Endothelial cell of umbilical vein (primary cell): Measurements from ENCODE around the gene TMEM132A. TPM values are rescaled to one million over a fixed set of nuclear protein-coding genes. Genes with fewer than 3 reads are reported as not detected.

Experiments used
- BruUV-seq: library from RNA; stranded (reverse); fragments of 400-500 nt; replicated peaks from 2 replicates; lab custom pipeline; 2021; lab: Mats Ljungman, UMichigan
- CTCF ChIA-PET: fragments of 300-600, 350-600 bp; sonication (Branson Sonifier 250); formaldehyde crosslinking; loops from one replicate; lab custom pipeline; 2021; ENCODE audit warnings: antibody characterized with exemption, inconsistent platforms; lab: Charles Lee
- POLR2A ChIA-PET: fragments of 300-600, 350-600 bp; sonication (Branson Sonifier 250); formaldehyde crosslinking; loops from one replicate; lab custom pipeline; 2021; ENCODE audit warnings: antibody characterized with exemption, inconsistent platforms; lab: Charles Lee
- DNase-seq: peaks from one replicate; pipeline ENCODE4 v3.0.0-alpha.2; 2011; ENCODE audit warnings: low read depth, low spot score
- FAIRE-seq: peaks from 2 replicates; lab custom pipeline; 2011; peaks lifted over from hg19 to GRCh38; lab: Jason Lieb, UNC
- H2AFZ ChIP-seq: 2 replicates; pipeline ENCODE4 v1.6.0; 2012; ENCODE audit warnings: low read depth, low read length, control low read depth, inconsistent platforms
- H3K27ac ChIP-seq: 2 replicates; pipeline ENCODE4 v1.5.1; 2011; ENCODE audit warnings: low read depth, mild to moderate bottlenecking, control low read depth, low read length, moderate library complexity; ENCODE audit not compliant: insufficient read depth
- H3K27me3 ChIP-seq, 2 experiments: 2 replicates each; pipeline versions ENCODE4 v1.6.0 to v1.6.1; 2011; ENCODE audit warnings: low read length in 2 of 2, mixed read lengths in 1 of 2; ENCODE audit not compliant: control insufficient read depth in 2 of 2, insufficient read depth in 2 of 2
- H3K36me3 ChIP-seq, 2 experiments: 2 replicates in 1 of 2; 3 replicates in 1 of 2; pipeline ENCODE4 v1.5.1; 2011; ENCODE audit warnings: low read length in 2 of 2, mild to moderate bottlenecking in 1 of 2, moderate library complexity in 1 of 2; ENCODE audit not compliant: control insufficient read depth in 2 of 2, insufficient read depth in 2 of 2; ENCODE audit errors: extremely low read depth in 1 of 2
- H3K4me1 ChIP-seq: 3 replicates; pipeline ENCODE4 v1.5.1; 2011; ENCODE audit warnings: mild to moderate bottlenecking, low read length; ENCODE audit not compliant: control insufficient read depth, insufficient read depth; ENCODE audit errors: extremely low read depth
- H3K4me2 ChIP-seq: 2 replicates; pipeline ENCODE4 v1.6.1; 2011; ENCODE audit warnings: low read length, control low read depth, mixed read lengths; ENCODE audit not compliant: insufficient read depth
- H3K4me3 ChIP-seq, 3 experiments: fragments of 200-600 bp in 1 of 3; sonication (generic), shearing (Covaris generic) in 1 of 3; replicated peaks in 1 of 3; 2 replicates each; pipeline ENCODE4 v1.5.1; 2011 to 2016; ENCODE audit warnings: control low read depth in 3 of 3, low read length in 3 of 3, mild to moderate bottlenecking in 2 of 3, inconsistent platforms in 1 of 3, low read depth in 1 of 3, moderate library complexity in 1 of 3; ENCODE audit not compliant: insufficient read depth in 1 of 3
- H3K79me2 ChIP-seq: 2 replicates; pipeline ENCODE4 v1.6.0; 2012; ENCODE audit warnings: low read length, inconsistent platforms; ENCODE audit not compliant: control insufficient read depth, insufficient read depth
- H3K9ac ChIP-seq: replicated peaks from 2 replicates; pipeline ENCODE3; 2011; ENCODE audit warnings: low read length, control low read depth; ENCODE audit not compliant: insufficient read depth; ENCODE audit errors: extremely low read depth
- H3K9me1 ChIP-seq: replicated peaks from 3 replicates; pipeline ENCODE4 v1.6.0; 2011; ENCODE audit warnings: mild to moderate bottlenecking, low read length; ENCODE audit not compliant: control insufficient read depth, insufficient read depth; ENCODE audit errors: extremely low read depth
- H3K9me3 ChIP-seq: replicated peaks from 2 replicates; pipeline ENCODE4 v1.5.1; 2012; ENCODE audit warnings: low read length, inconsistent platforms; ENCODE audit not compliant: control insufficient read depth, insufficient read depth
- H4K20me1 ChIP-seq: replicated peaks from 2 replicates; pipeline ENCODE3; 2011; ENCODE audit warnings: mild to moderate bottlenecking, low read length; ENCODE audit not compliant: control insufficient read depth, insufficient read depth; ENCODE audit errors: extremely low read depth
- CTCF ChIP-seq, 2 donors: IDR thresholded peaks; 1 replicate in 1 of 2; 2 replicates in 1 of 2; pipeline ENCODE4 v1.5.1; 2011; ENCODE audit warnings: low read length in 2 of 2, mild to moderate bottlenecking in 2 of 2, moderate library complexity in 2 of 2, control low read depth in 1 of 2, inconsistent platforms in 1 of 2, low read depth in 1 of 2; ENCODE audit not compliant: insufficient read depth in 1 of 2; ENCODE audit errors: extremely low read depth in 1 of 2
- FOS ChIP-seq: IDR thresholded peaks from 2 replicates; pipeline ENCODE4 v1.6.1; 2011; ENCODE audit warnings: mild to moderate bottlenecking, low read length, moderate library complexity, borderline replicate concordance; ENCODE audit not compliant: insufficient read depth
- GATA2 ChIP-seq: IDR thresholded peaks from 2 replicates; pipeline ENCODE4 v1.7.0; 2011; ENCODE audit warnings: low read depth, mild to moderate bottlenecking, moderate library complexity, mixed read lengths, low read length; ENCODE audit not compliant: insufficient read length, insufficient read depth
- MAX ChIP-seq: IDR thresholded peaks from 2 replicates; pipeline ENCODE4 v1.6.1; 2011; ENCODE audit not compliant: insufficient read depth, insufficient read length
- dilution Hi-C: fragments of 300-500 bp; cut with MboI; formaldehyde crosslinking; loops from one replicate; pipeline ENCODE4 v1.15.0; 2019; ENCODE audit warnings: low sequenced_read_pairs; ENCODE audit not compliant: extremely low pct_ligation_motif_present
- intact Hi-C: fragments of 100-400 bp; cut with micrococcal nuclease; formaldehyde crosslinking; loops from one replicate; pipeline ENCODE4 v1.10.0; 2022
- polyA plus RNA-seq, 4 experiments: library from polyadenylated mRNA; depleted of rRNA in 3 of 4; stranded (reverse) in 3 of 4; unstranded in 1 of 4; fragments of >200 nt; gene quantifications; 2 replicates each; pipeline versions ENCODE4 v1.2.1 to v1.2.3, GENCODE V29; 2011 to 2012; ENCODE audit warnings: missing spikeins in 1 of 4
- total RNA-seq: library from RNA; stranded (reverse); gene quantifications from 2 replicates; pipeline ENCODE4 v1.2.3, GENCODE V29; 2021

The TMEM132A gene
- total and polyA plus RNA-seq, 2 donors (not counting 3 experiments of a cell fraction or from before 2014, with no cell fraction given), result 74.3 to 106 TPM

- no peaks in the 10 kb centered on the region for H3K4me1 ChIP-seq
- CTCF ChIA-PET, result interaction anchor here (0.6 to 2.1 kb wide), 23 partner anchors 8 to 220 kb away, joined by 3 to 9 read pairs (median 4); no protein-coding TSS in a partner anchor
- dilution Hi-C loops, result no loop called here
- no peaks in the 10 kb centered on the region for H3K36me3 ChIP-seq
- no peak overlapping the region for H3K4me2 ChIP-seq
- FAIRE-seq, result peak; percentile 80
- H3K27ac ChIP-seq, result no peak overlapping the region
- no peaks in the 10 kb centered on the region for H3K79me2 ChIP-seq
- no peak overlapping the region for H2AFZ ChIP-seq
- TF ChIP-seq CTCF (IDR thresholded peaks at IDR 0.05; ENCODE audit: extremely low read depth in 1 of 2, insufficient read depth in 1 of 2, low read depth in 1 of 2, low read length in 2 of 2), result peak; percentile 82
- no peak for TF ChIP-seq MAX
- TF ChIP-seq GATA2, result no peak
- TF ChIP-seq FOS, result no peak
- H3K4me3 ChIP-seq, result no peak overlapping the region
- POLR2A ChIA-PET, result no interaction called here
- intact Hi-C loops, result loop anchor here (1.0 to 2.0 kb wide), 3 partner anchors 159 to 224 kb away; no protein-coding TSS in a partner anchor
- peak; percentile 36 for DNase-seq
- H4K20me1 ChIP-seq, result no peaks in the 10 kb centered on the region
- H3K9me3 ChIP-seq, result no peaks in the 10 kb centered on the region
- no peak overlapping the region for H3K9ac ChIP-seq
- H3K27me3 ChIP-seq, result peaks cover 3 to 8% of the 10 kb centered on the region in 2 experiments
- H3K9me1 ChIP-seq, result no peaks in the 10 kb centered on the region
- BruUV-seq, result no TSS peak
Measured at GRCh38 chr11:60970369-60970774, 46.1 kb downstream of the TMEM132A start.
